RCC 7860 (cell line): ENCODE measurements around the gene TNF.

Experiments used
- DNase-seq: peaks from one replicate; pipeline ENCODE4 v3.0.0-alpha.2; 2015; ENCODE audit warnings: low spot score
- FAIRE-seq: peaks from 2 replicates; lab custom pipeline; 2012; peaks lifted over from hg19 to GRCh38; lab: Jason Lieb, UNC

TNF gene

DNA sequence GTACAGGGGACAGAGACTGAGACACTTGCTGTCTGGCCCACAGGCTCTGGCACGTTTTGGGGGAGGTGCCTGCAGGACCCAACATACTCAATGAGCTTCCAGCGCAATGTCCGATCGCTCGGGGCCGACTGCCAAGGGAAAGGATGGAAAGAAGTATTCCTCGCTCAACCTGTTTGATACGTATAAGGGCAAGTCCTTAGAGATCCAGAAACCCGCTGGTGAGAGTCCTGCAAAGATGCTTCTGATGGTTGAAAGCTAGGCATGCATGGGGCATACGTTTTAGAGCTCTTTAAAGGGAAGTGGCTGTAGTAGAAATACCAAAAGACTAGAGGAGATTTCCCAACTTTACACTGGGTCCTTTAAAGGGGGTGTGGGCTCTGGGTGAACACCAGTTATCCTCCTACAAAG, 47.3 kb downstream of the TNF start:
- DNase-seq (no peak), FAIRE-seq (no peak)

DNA sequence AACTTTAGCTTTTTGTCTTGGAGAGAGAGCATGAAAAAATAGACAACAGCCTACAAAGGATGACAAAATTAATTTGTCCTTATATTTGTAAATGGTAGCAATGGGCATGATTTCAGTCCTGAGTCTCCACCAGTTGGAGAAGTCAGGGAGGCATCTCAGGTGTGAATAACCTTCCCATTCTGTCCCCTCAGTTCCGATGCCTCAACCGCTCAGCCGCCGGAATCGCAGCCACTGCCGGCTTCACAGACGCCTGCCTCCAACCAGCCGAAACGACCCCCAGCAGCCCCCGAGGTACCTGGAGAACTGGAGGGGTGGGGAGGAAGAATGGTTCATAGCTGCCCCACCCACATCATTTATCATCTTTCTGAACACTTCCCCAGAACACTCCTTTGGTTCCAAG, 48.7 kb downstream of the TNF start:
- FAIRE-seq (no peak), DNase-seq (no peak)

DNA sequence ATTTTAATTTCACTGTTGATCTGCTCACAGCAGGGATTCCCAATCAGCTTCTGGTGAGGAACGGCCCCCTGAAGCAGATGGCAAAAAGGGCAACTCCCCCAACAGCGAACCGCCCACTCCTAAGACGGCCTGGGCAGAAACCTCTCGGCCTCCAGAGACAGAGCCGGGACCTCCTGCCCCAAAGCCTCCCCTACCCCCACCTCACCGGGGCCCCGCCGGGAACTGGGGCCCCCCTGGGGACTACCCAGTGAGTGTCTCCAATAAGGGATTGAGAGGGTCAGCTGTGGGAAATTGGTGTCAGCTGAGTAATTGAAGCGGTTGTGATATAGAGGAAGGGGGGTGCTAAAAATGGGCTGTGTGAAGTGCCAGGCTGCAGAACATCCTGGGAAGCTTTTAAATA, 51.6 kb downstream of the TNF start:
- DNase-seq (no peak), FAIRE-seq (no peak)

DNA sequence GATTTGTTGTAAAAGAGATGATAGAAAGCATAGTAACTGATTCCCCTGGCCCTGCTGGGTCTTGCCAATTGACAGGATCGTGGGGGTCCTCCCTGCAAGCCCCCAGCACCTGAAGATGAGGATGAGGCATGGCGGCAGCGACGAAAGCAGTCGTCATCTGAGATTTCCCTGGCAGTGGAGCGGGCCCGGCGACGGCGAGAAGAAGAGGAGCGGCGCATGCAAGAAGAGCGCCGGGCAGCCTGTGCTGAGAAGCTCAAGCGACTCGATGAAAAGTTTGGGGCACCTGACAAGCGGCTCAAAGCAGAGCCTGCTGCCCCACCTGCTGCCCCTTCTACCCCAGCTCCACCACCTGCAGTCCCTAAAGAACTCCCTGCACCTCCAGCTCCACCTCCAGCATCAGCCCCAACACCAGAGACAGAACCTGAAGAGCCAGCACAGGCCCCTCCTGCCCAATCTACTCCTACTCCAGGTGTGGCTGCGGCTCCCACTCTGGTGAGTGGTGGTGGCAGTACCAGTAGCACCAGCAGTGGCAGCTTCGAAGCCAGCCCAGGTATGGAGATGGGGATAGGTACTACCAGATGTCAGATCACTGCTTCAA, 52.4 kb downstream of the TNF start:
- DNase-seq (no peak), FAIRE-seq (no peak)
